Coronary artery (tissue), 2 donors: ENCODE data around the gene UNC79.
"Not testable (repeated sequence)": the region's sequence is repeated elsewhere in the genome, so short reads cannot be mapped to it uniquely, and the experiment has no call there.

Experiments used
- DNase-seq: peaks from one replicate; pipeline ENCODE4 v3.0.0-alpha.2; 2017; ENCODE audit warnings: low spot score
- H3K27ac ChIP-seq, 2 donors: fragments of 200-600 bp; sonication (generic); one replicate each; pipeline ENCODE4 v1.5.1; 2016 to 2019
- H3K4me3 ChIP-seq: fragments of 200-600 bp; sonication (generic); 2 replicates; pipeline ENCODE4 v1.5.1; 2016; ENCODE audit warnings: mild to moderate bottlenecking, moderate library complexity
- CTCF ChIP-seq: fragments of 200-600 bp; sonication (generic); IDR thresholded peaks from one replicate; pipeline ENCODE4 v1.5.1; 2019; ENCODE audit warnings: antibody characterized with exemption

UNC79 gene

DNA sequence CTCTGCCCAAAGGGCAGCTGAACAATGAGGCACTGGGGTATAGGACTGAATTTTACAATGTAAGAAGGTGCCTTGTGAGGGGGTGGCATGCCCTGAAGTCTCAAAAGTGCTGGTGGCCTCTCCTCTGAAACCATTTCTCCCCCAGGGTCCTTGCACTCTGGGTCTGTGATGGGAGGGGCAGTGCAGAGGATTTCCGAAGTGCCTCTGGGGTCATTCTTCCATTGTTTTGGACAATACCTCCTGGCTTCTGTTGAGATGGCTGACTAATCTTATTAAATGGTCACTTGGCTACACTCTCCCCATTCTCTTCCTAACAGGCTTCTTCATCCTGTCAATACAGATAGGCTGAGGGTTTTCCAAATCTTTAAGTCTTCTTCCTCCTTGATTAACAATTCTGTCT is 59.3 kb downstream of the UNC79 start:
- Histone ChIP-seq H3K4me3 (no peak overlapping the region), H3K27ac (no peak overlapping the region)
- no peak for TF ChIP-seq CTCF
- DNase-seq = no peak

- H3K4me3 ChIP-seq = no peak overlapping the region
- H3K27ac ChIP-seq = no peak overlapping the region
- TF ChIP-seq CTCF = no peak
- no peak for DNase-seq
Observed at GRCh38 chr14:93493054-93493453, 62.3 kb downstream of the UNC79 start.

DNA sequence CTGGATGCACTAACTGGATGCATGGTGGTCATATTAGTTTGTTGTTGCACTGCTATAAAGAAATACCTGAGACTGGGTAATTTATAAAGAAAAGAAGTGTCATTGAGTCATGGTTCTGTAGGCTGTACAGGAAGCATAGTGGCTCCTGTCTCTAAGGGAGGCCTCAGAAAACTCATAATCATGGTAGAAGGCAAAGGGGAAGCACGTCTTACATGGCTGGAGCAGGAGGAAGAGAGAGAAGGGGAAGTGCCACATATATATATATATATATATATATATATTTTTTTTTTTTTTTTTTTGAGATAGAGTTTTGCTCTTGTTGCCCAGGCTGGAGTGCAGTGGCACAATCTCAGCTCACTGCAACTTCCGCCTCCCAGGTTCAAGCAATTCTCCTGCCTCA is 62.9 kb downstream of the UNC79 start:
- H3K27ac ChIP-seq, DNase-seq, H3K4me3 ChIP-seq: not testable (repeated sequence)

- no peak overlapping the region for H3K27ac ChIP-seq
- DNase-seq = no peak
- no peak overlapping the region for H3K4me3 ChIP-seq
- TF ChIP-seq CTCF = no peak
Observed at GRCh38 chr14:93496856-93497741, 66.4 kb downstream of the UNC79 start.

GRCh38 chr14:93510056-93510455 is 79.3 kb downstream of the UNC79 start:
- Histone ChIP-seq H3K4me3 (no peak overlapping the region), H3K27ac (no peak overlapping the region)
- no peak for TF ChIP-seq CTCF
- DNase-seq = no peak

GRCh38 chr14:93511001-93511400 is 80.3 kb downstream of the UNC79 start:
- DNase-seq = no peak
- TF ChIP-seq CTCF = no peak
- H3K27ac ChIP-seq = no peak overlapping the region
- H3K4me3 ChIP-seq = no peak overlapping the region

- TF ChIP-seq CTCF = no peak
- no peak for DNase-seq
- Histone ChIP-seq H3K27ac (no peak overlapping the region), H3K4me3 (no peak overlapping the region)
Observed at GRCh38 chr14:93520053-93520607, 89.4 kb downstream of the UNC79 start.
